ENCODE data around the gene ACSS1.
"Not testable (repeated sequence)": the region's sequence is repeated elsewhere in the genome, so short reads cannot be mapped to it uniquely, and the experiment has no call there.

Gene ACSS1

GRCh38 chr20:25009218-25010145, 48.5 kb downstream of the ACSS1 start:
- H3K9me3 ChIP-seq (replicated peaks; ENCODE audit: low read length) = no peaks in the 10 kb centered on the region
- no peak overlapping the region for H3K9ac ChIP-seq (ENCODE audit: low read depth, low read length)
- H3K4me3 ChIP-seq (ENCODE audit: low read length) = no peak overlapping the region
- peaks cover 12% of the 10 kb centered on the region for H3K27me3 ChIP-seq (ENCODE audit: control insufficient read depth, insufficient read depth, low read length)
- no peak overlapping the region for H3K4me2 ChIP-seq (ENCODE audit: low read length)
- H3K36me3 ChIP-seq (ENCODE audit: insufficient read depth, low read length) = no peaks in the 10 kb centered on the region
- H3K4me1 ChIP-seq (ENCODE audit: control insufficient read depth, insufficient read depth, low read length) = no peaks in the 10 kb centered on the region

- H3K9me3 ChIP-seq (replicated peaks; ENCODE audit: low read length) = no peaks in the 10 kb centered on the region
- H3K4me3 ChIP-seq (ENCODE audit: low read length) = no peak overlapping the region
- H3K27me3 ChIP-seq (ENCODE audit: control insufficient read depth, insufficient read depth, low read length) = peaks cover 13% of the 10 kb centered on the region
- no peak overlapping the region for H3K9ac ChIP-seq (ENCODE audit: low read depth, low read length)
- H3K36me3 ChIP-seq (ENCODE audit: insufficient read depth, low read length) = no peaks in the 10 kb centered on the region
- no peaks in the 10 kb centered on the region for H3K4me1 ChIP-seq (ENCODE audit: control insufficient read depth, insufficient read depth, low read length)
- H3K4me2 ChIP-seq (ENCODE audit: low read length) = no peak overlapping the region
Measured at GRCh38 chr20:25008388-25009217, 49.3 kb downstream of the ACSS1 start.

DNA sequence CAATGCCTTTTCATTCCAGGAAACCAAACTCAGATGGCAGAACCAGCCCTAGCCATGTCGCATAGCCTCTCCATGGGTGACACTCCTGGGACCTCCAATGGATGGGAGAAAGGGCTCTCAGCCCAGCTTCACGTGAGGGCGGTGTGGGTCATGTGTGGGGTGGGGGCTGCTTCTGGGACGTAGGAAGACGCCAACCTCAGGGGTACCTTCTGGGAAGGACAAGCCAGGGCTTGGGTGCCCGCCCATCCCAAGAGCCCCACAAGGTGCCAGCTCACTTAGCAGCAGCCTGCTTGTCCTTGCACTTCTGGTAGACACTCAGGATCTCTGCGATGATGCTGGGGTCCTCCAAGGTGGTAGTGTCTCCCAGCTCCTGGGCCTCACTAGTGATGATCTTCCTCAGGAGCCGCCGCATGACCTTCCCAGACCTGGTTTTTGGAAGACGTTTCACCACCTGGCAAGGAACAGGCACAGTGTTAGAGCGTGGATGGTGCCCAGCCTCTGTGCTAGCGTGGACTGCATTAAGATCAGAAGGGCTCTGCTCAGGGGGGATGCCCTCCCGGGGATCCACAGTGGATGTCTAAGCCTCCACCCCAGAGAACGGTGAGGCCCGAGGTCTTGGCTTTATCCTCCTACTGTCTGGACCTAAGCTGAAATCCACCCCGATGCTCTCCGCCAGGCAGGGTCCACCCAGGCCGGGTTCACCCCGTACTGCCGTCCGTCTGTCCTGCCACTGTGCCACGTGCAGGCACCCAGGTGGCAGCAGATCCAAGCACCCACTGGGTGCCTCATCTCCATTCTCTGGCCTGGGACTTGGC, 50.2 kb downstream of the ACSS1 start:
- no peaks in the 10 kb centered on the region for H3K36me3 ChIP-seq (ENCODE audit: insufficient read depth, low read length)
- no peaks in the 10 kb centered on the region for H3K9me3 ChIP-seq (replicated peaks; ENCODE audit: low read length)
- no peaks in the 10 kb centered on the region for H3K4me1 ChIP-seq (ENCODE audit: control insufficient read depth, insufficient read depth, low read length)
- H3K4me2 ChIP-seq (ENCODE audit: low read length) = no peak overlapping the region
- H3K4me3 ChIP-seq (ENCODE audit: low read length) = no peak overlapping the region
- no peak overlapping the region for H3K9ac ChIP-seq (ENCODE audit: low read depth, low read length)
- peaks cover 15% of the 10 kb centered on the region for H3K27me3 ChIP-seq (ENCODE audit: control insufficient read depth, insufficient read depth, low read length)

DNA sequence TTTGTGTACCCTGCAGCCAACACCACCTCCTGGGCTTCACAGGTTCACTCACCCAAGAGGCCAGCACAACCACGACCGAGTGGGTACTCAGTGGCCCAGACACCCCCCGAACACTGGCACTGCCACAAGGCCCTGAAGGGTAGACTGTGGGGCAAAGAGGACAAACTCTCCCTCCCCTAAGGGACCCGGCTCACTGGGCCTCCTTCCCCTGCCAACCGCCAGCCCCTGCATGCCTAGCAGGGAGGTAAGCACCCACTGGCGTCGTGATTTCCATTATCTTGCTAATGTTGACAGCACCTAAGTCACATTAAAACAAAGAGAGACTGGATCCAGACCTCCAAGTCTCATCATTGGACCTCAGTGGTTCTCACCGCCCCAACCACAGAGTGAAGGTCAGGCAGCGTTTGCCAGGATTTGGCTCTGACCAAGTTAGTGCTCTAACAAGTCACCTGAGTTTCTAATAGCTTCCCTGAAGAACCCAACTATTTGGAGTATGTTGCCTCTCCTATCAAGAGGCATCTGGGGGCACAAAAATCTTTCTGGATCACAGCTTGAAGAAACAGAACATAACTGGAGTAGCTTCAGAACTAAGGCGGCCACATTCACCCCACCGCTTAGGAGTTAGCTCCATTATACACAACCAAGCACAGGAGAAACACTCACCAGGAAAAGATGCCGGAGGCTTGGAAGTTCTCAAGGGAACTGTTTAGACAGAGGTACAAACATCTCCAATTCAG, 51.3 kb downstream of the ACSS1 start:
- Histone ChIP-seq H3K27me3 (ENCODE audit: control insufficient read depth, insufficient read depth, low read length) (peaks cover 12% of the 10 kb centered on the region), H3K9me3 (replicated peaks; ENCODE audit: low read length) (no peaks in the 10 kb centered on the region), H3K4me2 (ENCODE audit: low read length) (no peak overlapping the region), H3K4me1 (ENCODE audit: control insufficient read depth, insufficient read depth, low read length) (no peaks in the 10 kb centered on the region), H3K9ac (ENCODE audit: low read depth, low read length) (no peak overlapping the region), H3K36me3 (ENCODE audit: insufficient read depth, low read length) (no peaks in the 10 kb centered on the region), H3K4me3 (ENCODE audit: low read length) (no peak overlapping the region)

DNA sequence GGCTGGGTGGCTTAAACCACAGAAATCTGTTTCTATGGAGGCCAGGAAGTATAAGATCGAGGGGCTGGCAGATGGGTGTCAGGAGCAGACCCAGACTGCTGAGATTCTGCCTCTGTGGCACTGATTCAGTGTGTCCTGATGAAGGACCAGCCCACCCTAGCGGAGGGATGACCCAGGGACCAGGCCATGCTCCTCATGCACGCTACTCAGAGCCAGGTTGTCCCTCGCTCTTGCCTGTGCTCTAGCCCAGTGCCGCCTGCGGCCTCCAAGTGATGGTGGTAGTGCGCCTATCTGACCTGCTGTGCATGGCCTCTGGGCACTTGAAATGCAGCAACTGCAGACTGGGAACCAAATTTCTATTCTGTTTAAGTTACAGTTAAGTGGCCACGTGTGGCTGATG, 52.3 kb downstream of the ACSS1 start:
- no peaks in the 10 kb centered on the region for H3K9me3 ChIP-seq (replicated peaks; ENCODE audit: low read length)
- no peak overlapping the region for H3K4me3 ChIP-seq (ENCODE audit: low read length)
- no peak overlapping the region for H3K9ac ChIP-seq (ENCODE audit: low read depth, low read length)
- no peaks in the 10 kb centered on the region for H3K36me3 ChIP-seq (ENCODE audit: insufficient read depth, low read length)
- peaks cover 9% of the 10 kb centered on the region for H3K27me3 ChIP-seq (ENCODE audit: control insufficient read depth, insufficient read depth, low read length)
- H3K4me2 ChIP-seq (ENCODE audit: low read length) = no peak overlapping the region
- H3K4me1 ChIP-seq (ENCODE audit: control insufficient read depth, insufficient read depth, low read length) = peaks cover 3% of the 10 kb centered on the region

DNA sequence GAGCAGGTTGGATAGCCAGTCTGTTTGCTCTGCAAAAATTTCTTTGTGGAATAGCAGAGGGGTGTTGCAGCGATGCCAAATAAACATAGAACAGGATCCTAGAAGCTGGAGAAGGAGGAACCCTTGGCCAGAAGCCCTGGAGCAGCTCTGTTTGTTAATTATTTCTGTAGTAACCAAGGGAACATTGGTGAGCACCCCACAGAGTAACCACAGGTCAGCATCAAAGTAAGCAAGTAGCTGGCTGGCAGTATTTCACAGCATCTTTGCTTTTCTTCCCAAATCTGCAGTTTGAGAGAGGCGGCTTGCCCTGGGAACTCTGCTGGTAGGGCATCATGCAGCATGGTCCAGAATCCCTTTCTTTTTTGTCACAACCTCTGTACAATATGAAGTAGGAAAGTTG, 52.7 kb downstream of the ACSS1 start:
- no peak overlapping the region for H3K4me3 ChIP-seq (ENCODE audit: low read length)
- H3K4me2 ChIP-seq (ENCODE audit: low read length) = no peak overlapping the region
- no peaks in the 10 kb centered on the region for H3K36me3 ChIP-seq (ENCODE audit: insufficient read depth, low read length)
- no peak overlapping the region for H3K9ac ChIP-seq (ENCODE audit: low read depth, low read length)
- peaks cover 6% of the 10 kb centered on the region for H3K4me1 ChIP-seq (ENCODE audit: control insufficient read depth, insufficient read depth, low read length)
- peaks cover 9% of the 10 kb centered on the region for H3K27me3 ChIP-seq (ENCODE audit: control insufficient read depth, insufficient read depth, low read length)
- H3K9me3 ChIP-seq (replicated peaks; ENCODE audit: low read length) = no peaks in the 10 kb centered on the region

- H3K4me2 ChIP-seq (ENCODE audit: low read length) = no peak overlapping the region
- no peaks in the 10 kb centered on the region for H3K9me3 ChIP-seq (replicated peaks; ENCODE audit: low read length)
- H3K9ac ChIP-seq (ENCODE audit: low read depth, low read length) = no peak overlapping the region
- no peak overlapping the region for H3K4me3 ChIP-seq (ENCODE audit: low read length)
- peaks cover 20% of the 10 kb centered on the region for H3K27me3 ChIP-seq (ENCODE audit: control insufficient read depth, insufficient read depth, low read length)
- H3K4me1 ChIP-seq (ENCODE audit: control insufficient read depth, insufficient read depth, low read length) = peaks cover 10% of the 10 kb centered on the region
- H3K36me3 ChIP-seq (ENCODE audit: insufficient read depth, low read length) = no peaks in the 10 kb centered on the region
Measured at GRCh38 chr20:25003002-25003401, 54.9 kb downstream of the ACSS1 start.

GRCh38 chr20:25001323-25001722, 56.6 kb downstream of the ACSS1 start:
- H3K4me2 ChIP-seq (ENCODE audit: low read length); H3K9me3 ChIP-seq (replicated peaks; ENCODE audit: low read length); H3K4me1 ChIP-seq (ENCODE audit: control insufficient read depth, insufficient read depth, low read length); H3K9ac ChIP-seq (ENCODE audit: low read depth, low read length); H3K4me3 ChIP-seq (ENCODE audit: low read length); H3K36me3 ChIP-seq (ENCODE audit: insufficient read depth, low read length): not testable (repeated sequence)
- H3K27me3 ChIP-seq (ENCODE audit: control insufficient read depth, insufficient read depth, low read length) = peaks cover 32% of the 10 kb centered on the region

DNA sequence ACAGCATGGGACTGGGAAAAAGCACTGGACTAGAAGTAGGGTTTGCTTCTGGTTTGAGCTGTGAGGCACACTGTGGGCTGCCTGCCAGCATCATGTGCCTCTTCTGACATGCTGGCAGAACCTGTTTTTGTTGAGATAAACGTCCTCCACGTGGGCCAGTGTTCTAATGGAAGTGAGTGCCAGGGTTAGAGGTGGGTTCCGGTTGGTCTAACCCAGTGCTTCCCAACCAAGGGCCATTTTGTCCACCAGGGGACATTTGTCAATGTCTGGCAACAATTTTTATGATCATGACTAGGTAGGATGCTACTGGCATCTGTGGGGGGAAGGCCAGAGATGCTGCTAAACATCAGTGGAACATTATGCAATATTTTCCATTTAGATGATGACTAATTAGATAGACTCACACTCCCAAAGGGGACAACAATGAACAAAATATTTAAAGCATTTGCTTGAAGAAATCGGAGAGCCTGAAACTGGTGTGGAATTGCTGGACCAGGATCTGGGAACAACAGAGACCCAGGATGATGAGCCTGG, 57.6 kb downstream of the ACSS1 start:
- no peak overlapping the region for H3K9ac ChIP-seq (ENCODE audit: low read depth, low read length)
- H3K4me1 ChIP-seq (ENCODE audit: control insufficient read depth, insufficient read depth, low read length) = peaks cover 10% of the 10 kb centered on the region
- H3K4me2 ChIP-seq (ENCODE audit: low read length) = peak overlapping the region; percentile 12
- no peak overlapping the region for H3K4me3 ChIP-seq (ENCODE audit: low read length)
- H3K36me3 ChIP-seq (ENCODE audit: insufficient read depth, low read length) = no peaks in the 10 kb centered on the region
- H3K9me3 ChIP-seq (replicated peaks; ENCODE audit: low read length) = no peaks in the 10 kb centered on the region
- peaks cover 32% of the 10 kb centered on the region for H3K27me3 ChIP-seq (ENCODE audit: control insufficient read depth, insufficient read depth, low read length)

- Histone ChIP-seq H3K4me2 (ENCODE audit: low read length) (no peak overlapping the region), H3K36me3 (ENCODE audit: insufficient read depth, low read length) (no peaks in the 10 kb centered on the region), H3K27me3 (ENCODE audit: control insufficient read depth, insufficient read depth, low read length) (peaks cover 32% of the 10 kb centered on the region), H3K4me1 (ENCODE audit: control insufficient read depth, insufficient read depth, low read length) (peaks cover 14% of the 10 kb centered on the region), H3K9me3 (replicated peaks; ENCODE audit: low read length) (no peaks in the 10 kb centered on the region), H3K4me3 (ENCODE audit: low read length) (no peak overlapping the region), H3K9ac (ENCODE audit: low read depth, low read length) (no peak overlapping the region)
Measured at GRCh38 chr20:24999568-24999967, 58.4 kb downstream of the ACSS1 start.

Data from skeletal muscle satellite cell (primary cell).